Stomach smooth muscle (tissue), 2 donors: ENCODE results near the gene LDLRAD4.

Experiments used
- H3K27ac ChIP-seq: one replicate; pipeline ENCODE4 v1.7.0; 2013; ENCODE audit warnings: mild to moderate bottlenecking, low read length, inconsistent platforms
- H3K27me3 ChIP-seq, 2 donors: one replicate each; pipeline ENCODE4 v1.7.0; 2013; ENCODE audit warnings: low read length in 2 of 2; ENCODE audit not compliant: insufficient read depth in 2 of 2, control insufficient read depth in 1 of 2
- H3K36me3 ChIP-seq, 2 donors: one replicate each; pipeline ENCODE4 v1.7.0; 2013; ENCODE audit warnings: low read length in 2 of 2; ENCODE audit not compliant: control insufficient read depth in 2 of 2, insufficient read depth in 2 of 2
- H3K4me1 ChIP-seq: one replicate; pipeline ENCODE4 v1.7.0; 2013; ENCODE audit warnings: low read length; ENCODE audit not compliant: control insufficient read depth, insufficient read depth
- H3K4me3 ChIP-seq, 2 donors: one replicate each; pipeline ENCODE4 v1.7.0; 2013; ENCODE audit warnings: low read length in 2 of 2
- H3K9ac ChIP-seq, 2 donors: one replicate each; pipeline ENCODE4 v1.7.0; 2013; ENCODE audit warnings: low read length in 2 of 2, mild to moderate bottlenecking in 1 of 2
- H3K9me3 ChIP-seq, 2 donors: one replicate each; pipeline ENCODE4 v1.7.0; 2013; ENCODE audit warnings: low read length in 2 of 2; ENCODE audit not compliant: control insufficient read depth in 2 of 2
- donor health status: healthy.
- donor health status: Pancreatic carcinoma.

The LDLRAD4 gene

DNA sequence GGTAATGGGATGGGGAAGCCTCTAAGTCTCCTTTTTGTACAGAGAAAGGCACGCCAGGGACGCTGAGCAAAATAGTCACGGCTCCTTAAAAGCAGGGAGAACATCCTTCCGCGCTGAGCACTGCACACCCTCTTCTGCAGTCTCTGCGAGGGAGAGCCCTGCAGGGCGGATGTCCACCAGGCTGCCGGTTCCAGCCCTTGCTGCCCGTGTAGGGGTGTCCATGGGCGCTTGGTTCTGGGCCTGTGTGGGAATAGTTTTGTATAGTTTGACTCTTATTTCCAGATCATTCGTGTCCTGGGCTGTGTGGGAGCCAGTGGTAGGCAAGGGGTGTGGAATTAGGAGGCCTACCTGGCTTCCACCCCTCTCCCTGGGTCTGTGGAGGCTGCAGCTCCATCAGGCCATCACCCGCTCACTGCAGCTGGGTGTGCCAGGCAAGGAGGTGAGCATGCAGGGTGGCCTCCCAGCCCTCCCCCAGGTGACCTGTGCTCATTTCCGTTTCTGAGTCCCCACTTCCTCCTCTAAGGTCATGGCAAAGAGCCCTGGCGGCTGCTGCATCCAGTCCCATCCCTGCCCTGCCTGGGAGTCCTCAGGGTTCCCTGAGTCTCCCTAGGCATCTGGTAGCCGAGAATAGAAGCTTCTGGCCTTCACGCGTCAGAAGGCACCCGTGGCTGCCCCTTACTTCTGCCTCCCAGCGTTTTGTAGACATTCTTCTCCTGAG is 202.6 kb downstream of the LDLRAD4 start:
- H3K4me3 ChIP-seq, result no peak overlapping the region
- H3K4me1 ChIP-seq, result peaks cover 7% of the 10 kb centered on the region
- no peak overlapping the region for H3K27ac ChIP-seq
- no peak overlapping the region for H3K9ac ChIP-seq
- no peaks in the 10 kb centered on the region for H3K9me3 ChIP-seq
- H3K36me3 ChIP-seq, result peaks cover 0 to 4% of the 10 kb centered on the region in 2 donors
- H3K27me3 ChIP-seq, result no peaks in the 10 kb centered on the region

DNA sequence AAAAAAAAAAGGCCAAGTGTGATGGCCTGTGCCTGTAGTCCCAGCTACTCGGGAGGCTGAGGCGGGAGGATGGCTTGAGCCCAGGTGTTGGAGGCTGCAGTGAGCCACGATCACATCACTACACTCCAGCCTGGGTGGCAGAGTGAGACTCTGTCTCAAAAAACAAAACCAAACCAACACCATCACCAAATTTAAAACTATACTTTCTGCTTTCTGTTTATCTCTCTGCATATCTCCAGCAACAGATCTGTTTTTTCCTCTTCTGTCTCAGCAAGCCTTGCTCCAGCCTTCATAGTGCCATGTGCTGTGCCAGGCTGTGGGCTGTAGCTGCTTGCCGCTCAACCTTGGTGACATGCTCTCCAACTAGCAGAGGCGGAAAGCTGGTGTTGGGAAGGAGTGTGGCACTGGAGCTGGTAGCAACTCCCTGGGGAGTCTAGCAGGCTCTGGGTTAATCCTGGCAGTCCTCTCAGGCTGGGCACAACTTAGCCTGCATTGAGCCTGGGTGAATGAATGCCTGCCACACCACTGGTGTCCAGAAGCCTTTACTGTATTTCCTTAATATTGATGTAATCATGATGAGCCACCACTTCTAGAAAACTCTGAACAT is 204.1 kb downstream of the LDLRAD4 start:
- H3K36me3 ChIP-seq, result peaks cover 0 to 4% of the 10 kb centered on the region in 2 donors
- no peak overlapping the region for H3K9ac ChIP-seq
- H3K9me3 ChIP-seq, result no peaks in the 10 kb centered on the region
- no peaks in the 10 kb centered on the region for H3K4me1 ChIP-seq
- no peaks in the 10 kb centered on the region for H3K27me3 ChIP-seq
- no peak overlapping the region for H3K27ac ChIP-seq
- H3K4me3 ChIP-seq, result no peak overlapping the region

DNA sequence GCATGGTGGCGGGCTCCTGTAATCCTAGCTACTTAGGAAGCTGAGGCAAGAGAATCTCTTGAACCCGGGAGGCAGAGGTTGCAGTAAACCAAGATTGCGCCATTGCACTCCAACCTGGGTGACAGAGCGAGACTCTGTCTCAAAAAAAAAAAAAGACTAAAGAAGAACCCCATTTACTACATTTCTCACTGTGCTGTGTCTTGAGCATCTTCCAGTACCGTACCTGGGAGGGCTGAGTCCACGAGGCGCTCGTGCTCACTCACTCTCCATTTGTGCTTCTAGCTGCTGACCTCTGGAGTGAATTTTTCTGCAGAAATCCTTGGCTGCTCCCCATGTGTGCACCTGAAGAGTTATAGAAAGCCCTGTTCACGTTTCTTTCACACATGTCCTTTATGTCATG is 204.8 kb downstream of the LDLRAD4 start:
- Histone ChIP-seq H3K9ac (no peak overlapping the region), H3K27ac (no peak overlapping the region), H3K4me3 (no peak overlapping the region), H3K27me3 (no peaks in the 10 kb centered on the region), H3K36me3 (peaks cover 0 to 4% of the 10 kb centered on the region in 2 donors), H3K9me3 (no peaks in the 10 kb centered on the region), H3K4me1 (no peaks in the 10 kb centered on the region)

DNA sequence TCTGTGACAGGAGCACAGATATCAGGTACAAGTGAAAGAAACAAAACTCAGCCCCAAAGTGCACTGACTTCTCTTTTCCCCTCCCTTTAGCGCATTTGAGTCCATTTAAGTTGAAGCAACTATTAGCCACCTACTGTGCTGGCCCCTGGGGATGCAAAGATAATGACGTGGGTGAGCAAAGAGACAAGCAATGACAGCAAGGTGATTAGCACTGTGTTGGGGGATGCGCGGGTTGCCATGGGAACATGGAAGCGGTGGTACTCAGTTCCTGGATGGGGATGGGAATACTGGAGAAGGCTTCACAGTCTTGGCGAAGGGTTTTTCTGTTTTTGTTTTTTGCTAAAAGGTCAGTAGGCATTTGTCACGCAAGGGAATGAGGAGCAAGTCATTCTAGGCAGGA is 205.8 kb downstream of the LDLRAD4 start:
- Histone ChIP-seq H3K36me3 (peaks cover 0 to 4% of the 10 kb centered on the region in 2 donors), H3K4me3 (no peak overlapping the region)

DNA sequence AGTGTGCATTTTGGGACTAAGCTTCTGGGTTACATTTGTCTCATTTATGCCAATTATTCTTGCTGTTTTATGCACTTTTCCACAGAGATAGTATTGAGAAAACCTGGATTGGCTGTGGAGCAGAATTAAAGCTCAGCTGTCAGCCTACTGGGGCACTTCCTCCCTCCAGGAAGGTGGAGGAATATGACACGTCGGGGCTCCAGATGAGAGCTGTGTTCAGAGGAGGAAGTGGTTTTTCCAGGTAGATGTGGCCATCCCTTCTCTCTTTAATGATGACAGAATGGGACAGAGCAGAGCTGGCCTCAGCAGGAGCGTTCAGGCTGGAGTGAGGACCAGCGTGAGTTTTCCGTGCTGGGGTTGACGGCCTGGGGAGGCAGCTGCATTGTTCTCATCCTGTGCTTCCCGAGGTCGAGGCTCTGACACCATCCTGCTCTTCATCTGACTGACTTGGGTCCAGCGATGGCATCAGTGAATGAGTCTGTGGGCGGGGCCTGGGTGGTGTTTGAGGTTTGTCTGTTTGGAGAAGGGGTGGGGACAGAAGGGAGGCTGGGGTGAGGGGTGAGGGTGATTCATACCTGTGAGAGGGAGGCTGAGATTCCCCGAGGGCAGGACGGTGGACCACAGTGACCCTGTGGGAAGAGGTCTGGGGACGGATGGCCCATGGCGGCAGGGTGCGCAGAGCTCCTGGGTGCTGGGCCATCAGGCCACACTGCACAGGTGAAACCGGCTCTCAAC is 207.0 kb downstream of the LDLRAD4 start:
- Histone ChIP-seq H3K9me3 (no peaks in the 10 kb centered on the region), H3K4me3 (no peak overlapping the region), H3K9ac (no peak overlapping the region), H3K27me3 (no peaks in the 10 kb centered on the region), H3K27ac (no peak overlapping the region), H3K4me1 (no peaks in the 10 kb centered on the region), H3K36me3 (peaks cover 0 to 7% of the 10 kb centered on the region in 2 donors)

More for the DNA sequence above, 205.8 kb downstream of the LDLRAD4 start:
- Histone ChIP-seq H3K9ac (no peak overlapping the region), H3K27ac (no peak overlapping the region), H3K27me3 (no peaks in the 10 kb centered on the region), H3K4me1 (no peaks in the 10 kb centered on the region), H3K9me3 (no peaks in the 10 kb centered on the region)

DNA sequence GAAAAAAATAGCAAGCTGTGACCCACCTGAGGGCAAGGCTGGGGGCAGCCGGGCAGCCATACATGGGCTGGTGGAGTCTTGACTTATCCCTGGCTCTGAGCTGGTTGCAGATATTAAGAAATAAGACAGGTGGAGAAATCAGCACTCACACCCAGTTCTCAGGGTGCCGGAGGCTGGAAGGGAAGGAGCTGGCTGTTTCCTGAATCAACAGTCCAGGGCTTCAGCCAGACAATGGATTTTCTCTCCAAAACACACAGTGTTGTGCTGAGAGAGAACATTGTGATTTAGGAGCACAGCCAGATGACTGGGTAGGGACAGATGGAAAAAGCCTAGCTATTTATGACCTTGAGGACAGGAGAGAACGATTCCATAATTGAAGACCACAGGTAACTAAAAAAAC is 208.8 kb downstream of the LDLRAD4 start:
- Histone ChIP-seq H3K27ac (no peak overlapping the region), H3K9ac (no peak overlapping the region), H3K36me3 (peaks cover 0 to 5% of the 10 kb centered on the region in 2 donors), H3K4me1 (no peaks in the 10 kb centered on the region), H3K27me3 (no peaks in the 10 kb centered on the region), H3K9me3 (no peaks in the 10 kb centered on the region), H3K4me3 (no peak overlapping the region)

DNA sequence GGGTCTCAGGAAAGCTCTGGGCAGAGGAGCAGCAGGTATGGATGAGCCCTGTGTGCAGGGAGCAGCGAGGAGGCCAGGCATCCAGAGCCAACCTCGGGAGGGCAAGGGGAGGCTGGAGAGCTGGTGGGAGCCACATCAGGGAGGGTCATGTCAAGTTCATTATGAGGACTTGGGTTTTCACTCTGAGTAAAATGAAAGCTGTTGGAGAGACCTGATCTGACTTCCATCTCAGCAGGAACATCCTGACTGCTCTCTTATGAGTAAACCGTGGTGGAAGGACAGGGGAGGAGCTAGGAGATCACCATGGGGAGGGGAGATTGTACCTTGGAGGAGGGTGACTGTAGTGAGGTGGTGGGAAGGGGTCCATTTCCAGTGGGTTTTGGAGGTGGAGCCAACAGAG is 209.8 kb downstream of the LDLRAD4 start:
- H3K27ac ChIP-seq, result no peak overlapping the region
- H3K27me3 ChIP-seq, result no peaks in the 10 kb centered on the region
- peaks cover 0 to 5% of the 10 kb centered on the region in 2 donors for H3K36me3 ChIP-seq
- no peaks in the 10 kb centered on the region for H3K9me3 ChIP-seq
- no peaks in the 10 kb centered on the region for H3K4me1 ChIP-seq
- H3K9ac ChIP-seq, result no peak overlapping the region
- H3K4me3 ChIP-seq, result no peak overlapping the region

DNA sequence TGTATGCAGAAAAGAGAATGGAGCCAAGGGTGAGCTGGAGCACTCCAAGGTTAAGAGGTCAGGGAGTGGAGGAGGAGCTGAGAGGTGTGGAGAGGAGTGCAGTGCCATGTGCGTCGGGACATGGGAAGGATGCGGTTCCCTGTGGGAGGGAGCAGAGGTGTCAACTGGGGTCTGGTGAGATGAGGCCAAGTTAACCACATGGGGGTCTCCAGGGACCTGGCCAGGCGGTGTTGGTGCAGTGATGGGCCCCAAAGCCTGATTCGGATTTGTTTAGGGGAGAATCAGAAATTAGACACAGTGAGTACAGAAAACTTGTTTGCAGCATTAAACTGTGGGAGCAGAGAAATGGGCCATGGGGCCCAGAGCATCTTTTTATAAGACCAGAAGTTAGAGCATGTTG is 210.5 kb downstream of the LDLRAD4 start:
- no peak overlapping the region for H3K9ac ChIP-seq
- H3K9me3 ChIP-seq, result no peaks in the 10 kb centered on the region
- H3K27me3 ChIP-seq, result no peaks in the 10 kb centered on the region
- H3K4me1 ChIP-seq, result no peaks in the 10 kb centered on the region
- H3K27ac ChIP-seq, result no peak overlapping the region
- H3K36me3 ChIP-seq, result peaks cover 0 to 5% of the 10 kb centered on the region in 2 donors
- no peak overlapping the region for H3K4me3 ChIP-seq

DNA sequence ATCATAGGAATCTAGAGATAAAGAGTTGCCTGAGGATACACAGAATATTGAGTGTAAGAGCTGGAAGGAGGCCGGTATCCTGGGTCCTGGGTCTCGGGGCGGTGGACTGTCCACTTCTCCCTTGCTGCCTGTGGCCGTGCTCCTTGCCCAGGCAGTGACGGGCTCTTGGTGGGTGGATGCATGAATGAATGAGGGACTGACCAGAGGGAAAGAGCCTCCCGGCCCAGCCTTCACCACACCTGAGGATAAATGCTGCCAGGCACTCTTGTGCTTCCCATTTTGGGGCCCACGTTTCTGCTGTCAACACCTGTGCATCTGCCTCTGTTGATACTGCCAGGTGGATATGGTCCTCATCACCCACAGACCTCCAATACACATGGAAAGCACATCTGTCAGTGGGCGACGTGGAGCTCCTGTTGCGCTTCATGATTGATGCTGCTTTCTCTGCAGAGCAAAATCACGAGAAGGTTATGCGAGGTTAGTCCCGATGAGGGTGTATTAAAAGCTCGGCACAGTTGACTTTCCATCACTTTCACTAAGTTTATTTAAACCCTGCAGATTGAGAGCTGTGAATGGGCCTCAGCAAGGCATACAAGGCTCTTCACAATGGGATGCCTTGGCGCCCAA is 211.4 kb downstream of the LDLRAD4 start:
- no peaks in the 10 kb centered on the region for H3K27me3 ChIP-seq
- H3K9me3 ChIP-seq, result no peaks in the 10 kb centered on the region
- H3K4me1 ChIP-seq, result no peaks in the 10 kb centered on the region
- no peak overlapping the region for H3K9ac ChIP-seq
- peaks cover 0 to 4% of the 10 kb centered on the region in 2 donors for H3K36me3 ChIP-seq
- no peak overlapping the region for H3K27ac ChIP-seq
- no peak overlapping the region for H3K4me3 ChIP-seq

DNA sequence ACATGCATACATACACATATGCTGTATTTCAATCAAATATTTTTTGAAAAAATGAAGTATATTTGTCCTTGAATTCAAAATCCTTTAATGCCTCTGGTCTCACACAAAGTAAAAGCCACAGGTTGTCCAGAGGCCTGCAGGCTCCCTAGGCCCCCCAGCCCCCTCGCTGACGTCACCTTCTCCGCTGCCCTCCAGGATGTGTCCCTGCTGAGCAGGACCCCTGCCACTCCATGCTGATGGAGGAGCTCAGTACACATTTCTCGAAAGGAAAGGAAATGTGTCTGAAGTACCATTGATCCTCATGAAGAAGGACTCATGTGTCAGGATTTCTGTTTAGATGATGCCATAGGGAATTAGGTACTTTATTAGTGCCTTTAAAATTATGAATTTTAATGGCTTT is 212.1 kb downstream of the LDLRAD4 start:
- no peaks in the 10 kb centered on the region for H3K9me3 ChIP-seq
- no peaks in the 10 kb centered on the region for H3K27me3 ChIP-seq
- no peaks in the 10 kb centered on the region for H3K4me1 ChIP-seq
- H3K27ac ChIP-seq, result no peak overlapping the region
- no peak overlapping the region for H3K9ac ChIP-seq
- peaks cover 0 to 4% of the 10 kb centered on the region in 2 donors for H3K36me3 ChIP-seq
- no peak overlapping the region for H3K4me3 ChIP-seq
